ENCODE data around the gene S100A16.

DNA sequence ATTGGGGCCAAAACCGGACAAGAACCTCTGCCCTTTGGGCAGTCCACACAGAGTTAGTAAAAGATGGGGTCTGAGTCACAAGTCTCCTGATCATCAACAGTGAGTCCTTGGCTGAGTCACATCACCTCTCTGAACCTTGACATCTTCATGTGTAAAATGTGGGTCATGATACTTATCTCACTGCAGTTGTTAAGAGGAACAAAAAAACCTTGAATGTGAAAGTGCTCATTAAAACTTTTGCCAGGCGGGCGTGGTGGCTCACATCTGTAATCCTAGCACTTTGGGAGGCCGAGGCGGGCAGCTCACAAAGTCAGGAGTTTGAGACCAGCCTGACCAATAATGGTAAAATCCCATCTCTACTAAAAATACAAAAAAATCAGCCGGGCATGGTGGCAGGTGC is 15.7 kb downstream of the S100A16 start:
- TF ChIP-seq, protein P1, sequence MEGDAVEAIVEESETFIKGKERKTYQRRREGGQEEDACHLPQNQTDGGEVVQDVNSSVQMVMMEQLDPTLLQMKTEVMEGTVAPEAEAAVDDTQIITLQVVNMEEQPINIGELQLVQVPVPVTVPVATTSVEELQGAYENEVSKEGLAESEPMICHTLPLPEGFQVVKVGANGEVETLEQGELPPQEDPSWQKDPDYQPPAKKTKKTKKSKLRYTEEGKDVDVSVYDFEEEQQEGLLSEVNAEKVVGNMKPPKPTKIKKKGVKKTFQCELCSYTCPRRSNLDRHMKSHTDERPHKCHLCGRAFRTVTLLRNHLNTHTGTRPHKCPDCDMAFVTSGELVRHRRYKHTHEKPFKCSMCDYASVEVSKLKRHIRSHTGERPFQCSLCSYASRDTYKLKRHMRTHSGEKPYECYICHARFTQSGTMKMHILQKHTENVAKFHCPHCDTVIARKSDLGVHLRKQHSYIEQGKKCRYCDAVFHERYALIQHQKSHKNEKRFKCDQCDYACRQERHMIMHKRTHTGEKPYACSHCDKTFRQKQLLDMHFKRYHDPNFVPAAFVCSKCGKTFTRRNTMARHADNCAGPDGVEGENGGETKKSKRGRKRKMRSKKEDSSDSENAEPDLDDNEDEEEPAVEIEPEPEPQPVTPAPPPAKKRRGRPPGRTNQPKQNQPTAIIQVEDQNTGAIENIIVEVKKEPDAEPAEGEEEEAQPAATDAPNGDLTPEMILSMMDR (conservative IDR thresholded peaks at IDR 0.05; ENCODE audit: low read length): no peak
- no peak for TF ChIP-seq EZH2phosphoT487 (IDR thresholded peaks at IDR 0.05; ENCODE audit: borderline replicate concordance, low read depth, low read length)
